ENCODE data around the gene SCP2. TPM values are rescaled to one million over a fixed set of nuclear protein-coding genes. Genes with fewer than 3 reads are reported as not detected.
"Not testable (repeated sequence)": the region's sequence is repeated elsewhere in the genome, so short reads cannot be mapped to it uniquely, and the experiment has no call there.

SCP2 gene
- total RNA-seq, 1 experiment from 2014 or later, result 97.5 TPM

- Histone ChIP-seq H3K4me1 (ENCODE audit: insufficient read depth, low read length) (no peaks in the 10 kb centered on the region), H3K9me3 (ENCODE audit: low read length) (no peaks in the 10 kb centered on the region), H3K9me2 (replicated peaks; ENCODE audit: low read length) (no peaks in the 10 kb centered on the region), H3K9ac (ENCODE audit: low read length) (no peak overlapping the region), H2AFZ (ENCODE audit: low read length) (no peak overlapping the region), H3K79me2 (ENCODE audit: low read length) (no peaks in the 10 kb centered on the region), H3K27ac (ENCODE audit: low read length) (no peak overlapping the region), H4K20me1 (ENCODE audit: low read length) (no peaks in the 10 kb centered on the region), H3K4me3 (ENCODE audit: low read length) (no peak overlapping the region), H3K36me3 (ENCODE audit: low read depth, low read length) (no peaks in the 10 kb centered on the region), H3K27me3 (ENCODE audit: low read length) (no peaks in the 10 kb centered on the region), H3F3A (ENCODE audit: low read length, unreplicated experiment) (no peaks in the 10 kb centered on the region), H3K4me2 (ENCODE audit: low read length) (no peak overlapping the region)
- ChIA-PET POLR2A (ENCODE audit: unreplicated experiment) (no interaction called here), CTCF (no interaction called here)
- BruUV-seq (replicated peaks), result no TSS peak
- intact Hi-C loops (cut with micrococcal nuclease), result no loop called here
- ATAC-seq (no peak), DNase-seq (peak; percentile 20)
- TF ChIP-seq CTCF (conservative IDR thresholded peaks at IDR 0.05; ENCODE audit: low read depth, low read length), result no peak
- no peak for TF ChIP-seq EZH2phosphoT487 (IDR thresholded peaks at IDR 0.05; ENCODE audit: borderline replicate concordance, low read length)
- TF ChIP-seq EZH2 (IDR thresholded peaks at IDR 0.05; ENCODE audit: low read length, unreplicated experiment), result no peak
Observed at GRCh38 chr1:52967666-52968065, 40.6 kb downstream of the SCP2 start.

GRCh38 chr1:52969234-52969633, 42.2 kb downstream of the SCP2 start:
- H3F3A ChIP-seq (ENCODE audit: low read length, unreplicated experiment); H3K9me2 ChIP-seq (replicated peaks; ENCODE audit: low read length); DNase-seq; H3K9me3 ChIP-seq (ENCODE audit: low read length); H3K36me3 ChIP-seq (ENCODE audit: low read depth, low read length); H3K4me1 ChIP-seq (ENCODE audit: insufficient read depth, low read length); BruUV-seq (replicated peaks); intact Hi-C loops (cut with micrococcal nuclease); H4K20me1 ChIP-seq (ENCODE audit: low read length); H3K79me2 ChIP-seq (ENCODE audit: low read length); H3K4me2 ChIP-seq (ENCODE audit: low read length); ATAC-seq; H3K27me3 ChIP-seq (ENCODE audit: low read length); POLR2A ChIA-PET (ENCODE audit: unreplicated experiment); H3K4me3 ChIP-seq (ENCODE audit: low read length); H3K27ac ChIP-seq (ENCODE audit: low read length); H2AFZ ChIP-seq (ENCODE audit: low read length); H3K9ac ChIP-seq (ENCODE audit: low read length): not testable (repeated sequence)
- CTCF ChIA-PET, result interaction anchor here (0.6 kb wide), 1 partner anchor 143 kb away, joined by 3 read pairs; no protein-coding TSS in a partner anchor

GRCh38 chr1:52970149-52970548, 43.1 kb downstream of the SCP2 start:
- Histone ChIP-seq H3K27ac (ENCODE audit: low read length) (no peak overlapping the region), H3K4me3 (ENCODE audit: low read length) (no peak overlapping the region), H3K36me3 (ENCODE audit: low read depth, low read length) (no peaks in the 10 kb centered on the region), H3K9me2 (replicated peaks; ENCODE audit: low read length) (no peaks in the 10 kb centered on the region), H4K20me1 (ENCODE audit: low read length) (no peaks in the 10 kb centered on the region), H3K9ac (ENCODE audit: low read length) (no peak overlapping the region), H3K27me3 (ENCODE audit: low read length) (no peaks in the 10 kb centered on the region), H3K4me1 (ENCODE audit: insufficient read depth, low read length) (no peaks in the 10 kb centered on the region), H3K4me2 (ENCODE audit: low read length) (no peak overlapping the region), H3K79me2 (ENCODE audit: low read length) (no peaks in the 10 kb centered on the region), H2AFZ (ENCODE audit: low read length) (no peak overlapping the region), H3K9me3 (ENCODE audit: low read length) (no peaks in the 10 kb centered on the region), H3F3A (ENCODE audit: low read length, unreplicated experiment) (no peaks in the 10 kb centered on the region)
- POLR2A ChIA-PET (ENCODE audit: unreplicated experiment), result no interaction called here
- no TSS peak for BruUV-seq (replicated peaks)
- DNase-seq, result no peak
- 0 out of 2 replicates have a peak, but pooled peaks have one; percentile 23 for TF ChIP-seq CTCF (conservative IDR thresholded peaks at IDR 0.05; ENCODE audit: low read depth, low read length)
- no peak for TF ChIP-seq EZH2phosphoT487 (IDR thresholded peaks at IDR 0.05; ENCODE audit: borderline replicate concordance, low read length)
- ATAC-seq, result no peak; the same call in 1 of the 2 replicates
- CTCF ChIA-PET, result no interaction called here
- intact Hi-C loops (cut with micrococcal nuclease), result no loop called here

Measured in PC-3 (cell line).